OCI-LY1 (cell line): Measurements from ENCODE around the gene ZNF786.

Experiments used
- H2AFZ ChIP-seq: fragments of 200-600 bp; sonication (generic), shearing (Covaris generic); 2 replicates; pipeline ENCODE4 v1.6.0; 2014; ENCODE audit warnings: antibody characterized with exemption, mild to moderate bottlenecking, low read length
- H3F3A ChIP-seq: fragments of 200-600 bp; sonication (generic), shearing (Covaris generic); 2 replicates; pipeline ENCODE4 v1.6.0; 2014; ENCODE audit warnings: mild to moderate bottlenecking, antibody characterized with exemption, low read length, moderate library complexity; ENCODE audit not compliant: insufficient read depth
- H3K27ac ChIP-seq: fragments of 200-600 bp; sonication (generic); 2 replicates; pipeline ENCODE4 v1.5.1; 2014; ENCODE audit warnings: low read length, mixed run types, mild to moderate bottlenecking, low read depth; ENCODE audit not compliant: poor library complexity, severe bottlenecking
- H3K27me3 ChIP-seq: fragments of 200-600 bp; sonication (generic); 2 replicates; pipeline ENCODE4 v1.6.0; 2014; ENCODE audit warnings: antibody characterized with exemption, mild to moderate bottlenecking, low read length, moderate library complexity; ENCODE audit not compliant: insufficient read depth
- H3K36me3 ChIP-seq: fragments of 200-600 bp; sonication (generic); 2 replicates; pipeline ENCODE4 v1.6.1; 2014; ENCODE audit warnings: mild to moderate bottlenecking, antibody characterized with exemption, low read length, moderate library complexity, mixed read lengths; ENCODE audit not compliant: insufficient read depth
- H3K4me1 ChIP-seq: fragments of 200-600 bp; sonication (generic); 2 replicates; pipeline ENCODE4 v1.5.1; 2014; ENCODE audit warnings: mild to moderate bottlenecking, low read length, moderate library complexity; ENCODE audit not compliant: insufficient read depth, severe bottlenecking
- H3K4me2 ChIP-seq: fragments of 200-600 bp; sonication (generic), shearing (Covaris generic); 2 replicates; pipeline ENCODE4 v1.6.1; 2014; ENCODE audit warnings: low read length
- H3K4me3 ChIP-seq: fragments of 200-600 bp; sonication (generic); 2 replicates; pipeline ENCODE4 v1.5.1; 2014; ENCODE audit warnings: low read length, low read depth, mild to moderate bottlenecking, mixed read lengths; ENCODE audit not compliant: poor library complexity, severe bottlenecking
- H3K79me2 ChIP-seq: fragments of 200-600 bp; shearing (Covaris generic); 2 replicates; pipeline ENCODE4 v1.6.1; 2016; ENCODE audit warnings: mixed run types, low read length, mixed read lengths; ENCODE audit not compliant: insufficient read depth
- H3K9ac ChIP-seq: fragments of 200-600 bp; sonication (generic), shearing (Covaris generic); 2 replicates; pipeline ENCODE4 v1.6.1; 2014; ENCODE audit warnings: mild to moderate bottlenecking, low read length, mixed read lengths
- H3K9me2 ChIP-seq: fragments of 200-600 bp; sonication (generic), shearing (Covaris generic); 2 replicates; pipeline ENCODE4 v1.6.1; 2014; ENCODE audit warnings: low read depth, mild to moderate bottlenecking, low read length, mixed read lengths
- H3K9me3 ChIP-seq: fragments of 200-600 bp; shearing (Covaris generic); 2 replicates; pipeline ENCODE4 v1.6.1; 2014; ENCODE audit warnings: low read length, mixed read lengths
- H4K20me1 ChIP-seq: fragments of 200-600 bp; sonication (generic), shearing (Covaris generic); 2 replicates; pipeline ENCODE4 v1.6.0; 2016; ENCODE audit warnings: mild to moderate bottlenecking, low read length; ENCODE audit not compliant: insufficient read depth
- EZH2 ChIP-seq: fragments of 200-600 bp; sonication (generic), shearing (Covaris generic); IDR thresholded peaks from 2 replicates; pipeline ENCODE4 v1.8.0; 2017; ENCODE audit warnings: borderline replicate concordance, mixed run types, mild to moderate bottlenecking, antibody characterized with exemption, low read length, moderate library complexity, mixed read lengths
- TF ChIP-seq, protein P1 (sequence below): fragments of 200-600 bp; sonication (generic), shearing (Covaris generic); IDR thresholded peaks from 2 replicates; pipeline ENCODE4 v1.5.1; 2017; ENCODE audit warnings: mild to moderate bottlenecking, antibody characterized with exemption, low read length, moderate library complexity, mixed read lengths

ZNF786 gene

DNA sequence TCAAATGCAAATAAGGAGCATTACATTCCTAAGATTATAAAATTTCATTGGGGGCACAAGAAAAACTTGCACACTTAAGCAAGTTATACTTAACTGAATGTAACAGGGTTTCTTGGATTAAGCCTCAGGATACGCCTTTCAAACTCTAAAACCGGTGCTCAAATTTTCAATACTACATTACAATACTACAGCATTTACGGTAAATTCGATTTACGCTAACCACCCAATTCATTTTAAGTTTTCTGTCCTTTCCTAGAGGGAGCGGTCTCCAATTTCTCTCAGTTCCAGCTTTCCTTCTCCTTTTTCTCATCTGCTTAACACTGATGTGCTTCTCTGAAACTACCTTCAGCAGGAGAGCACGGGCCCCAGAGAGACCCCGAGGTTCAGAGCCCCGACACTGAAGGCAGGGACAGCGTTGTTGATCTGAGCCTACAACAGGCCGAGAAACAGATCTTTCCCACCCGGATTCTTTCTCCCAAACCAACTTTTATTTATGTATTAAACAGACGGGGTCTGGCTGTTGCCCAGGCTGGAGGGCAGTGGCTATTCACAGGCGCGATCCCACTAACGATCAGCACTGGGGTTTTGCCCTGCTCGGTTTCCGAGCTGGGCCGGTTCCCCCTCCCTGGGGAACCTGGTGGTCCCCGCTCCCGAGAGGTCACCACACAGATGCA, 34.8 kb upstream of the ZNF786 start:
- H3K4me3 ChIP-seq = peak overlapping the region; percentile 83
- TF ChIP-seq EZH2 = no peak
- TF ChIP-seq, protein P1, sequence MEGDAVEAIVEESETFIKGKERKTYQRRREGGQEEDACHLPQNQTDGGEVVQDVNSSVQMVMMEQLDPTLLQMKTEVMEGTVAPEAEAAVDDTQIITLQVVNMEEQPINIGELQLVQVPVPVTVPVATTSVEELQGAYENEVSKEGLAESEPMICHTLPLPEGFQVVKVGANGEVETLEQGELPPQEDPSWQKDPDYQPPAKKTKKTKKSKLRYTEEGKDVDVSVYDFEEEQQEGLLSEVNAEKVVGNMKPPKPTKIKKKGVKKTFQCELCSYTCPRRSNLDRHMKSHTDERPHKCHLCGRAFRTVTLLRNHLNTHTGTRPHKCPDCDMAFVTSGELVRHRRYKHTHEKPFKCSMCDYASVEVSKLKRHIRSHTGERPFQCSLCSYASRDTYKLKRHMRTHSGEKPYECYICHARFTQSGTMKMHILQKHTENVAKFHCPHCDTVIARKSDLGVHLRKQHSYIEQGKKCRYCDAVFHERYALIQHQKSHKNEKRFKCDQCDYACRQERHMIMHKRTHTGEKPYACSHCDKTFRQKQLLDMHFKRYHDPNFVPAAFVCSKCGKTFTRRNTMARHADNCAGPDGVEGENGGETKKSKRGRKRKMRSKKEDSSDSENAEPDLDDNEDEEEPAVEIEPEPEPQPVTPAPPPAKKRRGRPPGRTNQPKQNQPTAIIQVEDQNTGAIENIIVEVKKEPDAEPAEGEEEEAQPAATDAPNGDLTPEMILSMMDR = no peak
- peak overlapping the region; percentile 90 for H3K4me2 ChIP-seq
- H4K20me1 ChIP-seq = no peaks in the 10 kb centered on the region
- no peak overlapping the region for H2AFZ ChIP-seq
- H3K27ac ChIP-seq = peak overlapping the region; percentile 3
- peak overlapping the region; percentile 86 for H3K9ac ChIP-seq
- no peaks in the 10 kb centered on the region for H3K79me2 ChIP-seq
- 0 out of 2 replicates have a peak, but pooled peaks cover 6% of the 10 kb centered on the region for H3F3A ChIP-seq
- peaks cover 2% of the 10 kb centered on the region for H3K9me3 ChIP-seq
- peaks cover 17% of the 10 kb centered on the region for H3K4me1 ChIP-seq
- peaks cover 10% of the 10 kb centered on the region for H3K36me3 ChIP-seq
- H3K9me2 ChIP-seq = no peaks in the 10 kb centered on the region
- H3K27me3 ChIP-seq = no peaks in the 10 kb centered on the region; the same call in 1 of the 2 replicates

GRCh38 chr7:149109969-149110368, 19.5 kb upstream of the ZNF786 start:
- H3K27me3 ChIP-seq = no peaks in the 10 kb centered on the region
- H4K20me1 ChIP-seq = no peaks in the 10 kb centered on the region
- H3K4me2 ChIP-seq = no peak overlapping the region
- no peaks in the 10 kb centered on the region for H3K4me1 ChIP-seq
- H3K79me2 ChIP-seq = no peaks in the 10 kb centered on the region
- no peak overlapping the region for H3K9ac ChIP-seq
- no peaks in the 10 kb centered on the region for H3F3A ChIP-seq
- no peak for TF ChIP-seq EZH2
- TF ChIP-seq, protein P1 = no peak
- H2AFZ ChIP-seq = no peak overlapping the region
- H3K9me3 ChIP-seq = no peaks in the 10 kb centered on the region
- H3K4me3 ChIP-seq = no peak overlapping the region
- no peak overlapping the region for H3K27ac ChIP-seq
- no peaks in the 10 kb centered on the region for H3K36me3 ChIP-seq
- H3K9me2 ChIP-seq = no peaks in the 10 kb centered on the region

DNA sequence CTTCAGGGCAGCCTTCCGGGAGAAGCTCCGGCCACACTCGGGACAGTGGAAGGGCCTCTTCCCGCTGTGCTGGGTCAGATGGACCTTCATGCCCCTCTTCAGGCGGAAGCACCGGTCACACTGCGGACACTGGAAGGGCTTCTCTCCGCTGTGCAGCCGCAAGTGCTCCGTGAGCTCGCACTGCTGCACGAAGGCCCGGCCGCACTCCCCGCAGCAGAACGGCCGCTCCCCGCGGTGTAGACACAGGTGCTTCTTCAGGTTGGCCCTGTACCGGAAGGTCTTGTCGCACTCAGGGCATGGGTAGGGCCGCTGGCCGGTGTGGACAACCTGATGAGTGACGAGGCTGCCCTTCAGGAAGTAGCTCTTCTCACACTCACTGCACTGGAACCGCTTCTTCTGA, 14.2 kb upstream of the ZNF786 start:
- Histone ChIP-seq H3F3A (no peaks in the 10 kb centered on the region), H3K4me1 (no peaks in the 10 kb centered on the region), H3K9me2 (no peaks in the 10 kb centered on the region), H2AFZ (no peak overlapping the region), H3K27ac (no peak overlapping the region), H3K9me3 (no peaks in the 10 kb centered on the region), H3K4me2 (no peak overlapping the region), H4K20me1 (no peaks in the 10 kb centered on the region), H3K9ac (no peak overlapping the region), H3K79me2 (no peaks in the 10 kb centered on the region), H3K4me3 (no peak overlapping the region), H3K27me3 (no peaks in the 10 kb centered on the region; the same call in 1 of the 2 replicates), H3K36me3 (no peaks in the 10 kb centered on the region)
- TF ChIP-seq EZH2 = no peak
- TF ChIP-seq, protein P1 = no peak
